Left colon (tissue), 2 donors: ENCODE data around the gene MCM3. TPM values are rescaled to one million over a fixed set of nuclear protein-coding genes. Genes with fewer than 3 reads are reported as not detected.

Experiments used
- ATAC-seq: fragments of 200-7000 bp; cut with Tn5 transposase; one replicate; pipeline ENCODE4 v1.9.1; 2020; ENCODE audit warnings: mild to moderate bottlenecking, moderate library complexity
- DNase-seq, 2 donors: peaks; one replicate each; pipeline ENCODE4 v3.0.0-alpha.2; 2020
- intact Hi-C, 2 donors: fragments of 100-400 bp; cut with DNase I in 1 of 2; cut with micrococcal nuclease in 1 of 2; formaldehyde crosslinking; loops; one replicate each; pipeline versions ENCODE4 v1.11.2 to v1.14.0; 2022; cut with DNase I, micrococcal nuclease
- total RNA-seq, 2 donors: library from RNA; stranded (reverse); fragmentation: NEBNext Ultra II Directional; extraction: Animal tissue kit (Norgen Biotek cat#: 25700); gene quantifications; one replicate each; pipeline ENCODE4 v1.2.1, GENCODE V29; 2021
- donor health status: DM: no; HTN: no; CAD: no.
- donor health status: DM: yes; HTN: yes; CAD: no.

MCM3 gene
- total RNA-seq, 2 donors from 2014 or later: 22.5 to 33.2 TPM

- intact Hi-C loops: no loop called here
- DNase-seq: no peak
- ATAC-seq: no peak
Measured at GRCh38 chr6:52262620-52263344, 21.8 kb downstream of the MCM3 start.

GRCh38 chr6:52261229-52261628 is 23.3 kb downstream of the MCM3 start:
- DNase-seq (no peak), ATAC-seq (no peak)
- intact Hi-C loops: no loop called here

GRCh38 chr6:52260634-52261033 is 23.9 kb downstream of the MCM3 start:
- ATAC-seq: no peak
- no peak for DNase-seq
- intact Hi-C loops: no loop called here

- intact Hi-C loops: no loop called here
- DNase-seq: no peak
- ATAC-seq: no peak
Measured at GRCh38 chr6:52255434-52255833, 29.1 kb downstream of the MCM3 start.

- intact Hi-C loops: no loop called here
- DNase-seq: no peak
- no peak for ATAC-seq
Measured at GRCh38 chr6:52254731-52255378, 29.7 kb downstream of the MCM3 start.

- DNase-seq (no peak), ATAC-seq (no peak)
- intact Hi-C loops: no loop called here
Measured at GRCh38 chr6:52253494-52253893, 31.0 kb downstream of the MCM3 start.

GRCh38 chr6:52251113-52251512 is 33.4 kb downstream of the MCM3 start:
- ATAC-seq (no peak), DNase-seq (no peak)
- intact Hi-C loops: no loop called here

- intact Hi-C loops: no loop called here
- DNase-seq (no peak), ATAC-seq (no peak)
Measured at GRCh38 chr6:52249078-52249477, 35.5 kb downstream of the MCM3 start.

- no peak for DNase-seq
- no peak for ATAC-seq
- intact Hi-C loops: no loop called here
Measured at GRCh38 chr6:52245425-52245824, 39.1 kb downstream of the MCM3 start.

- ATAC-seq (no peak), DNase-seq (no peak)
- intact Hi-C loops: no loop called here
Measured at GRCh38 chr6:52244400-52244799, 40.1 kb downstream of the MCM3 start, which contains the start of gene IL17F. TSS of gene IL17F (minus strand) at chr6:52244500. CDS start at chr6:52244429, 71 bp downstream.

GRCh38 chr6:52243282-52243893 is 41.2 kb downstream of the MCM3 start:
- intact Hi-C loops: no loop called here
- peak; percentile 26 for ATAC-seq
- no peak for DNase-seq

GRCh38 chr6:52241819-52242218 is 42.7 kb downstream of the MCM3 start:
- ATAC-seq (no peak), DNase-seq (no peak)
- intact Hi-C loops: no loop called here

GRCh38 chr6:52233975-52234823 is 50.3 kb downstream of the MCM3 start:
- intact Hi-C loops: no loop called here
- DNase-seq (peak; percentile 28 to 31), ATAC-seq (peak; percentile 94)

- DNase-seq: no peak
- intact Hi-C loops: no loop called here
- ATAC-seq: no peak
Measured at GRCh38 chr6:52233005-52233404, 51.5 kb downstream of the MCM3 start.

- no peak for DNase-seq
Measured at GRCh38 chr6:52231406-52232127, 53.0 kb downstream of the MCM3 start.

GRCh38 chr6:52230685-52231084 is 53.9 kb downstream of the MCM3 start:
- ATAC-seq (no peak), DNase-seq (no peak)
- intact Hi-C loops: no loop called here

More at GRCh38 chr6:52231406-52232127, 53.0 kb downstream of the MCM3 start:
- intact Hi-C loops: no loop called here
- no peak for ATAC-seq

GRCh38 chr6:52227495-52227894 is 57.0 kb downstream of the MCM3 start:
- DNase-seq: no peak
- ATAC-seq: no peak
- intact Hi-C loops: no loop called here

- intact Hi-C loops: no loop called here
- no peak for ATAC-seq
- DNase-seq: no peak
Measured at GRCh38 chr6:52221302-52221701, 63.2 kb downstream of the MCM3 start.

GRCh38 chr6:52217761-52218160 is 66.8 kb downstream of the MCM3 start:
- intact Hi-C loops: no loop called here
- ATAC-seq (no peak), DNase-seq (no peak)
